ENCODE data around the gene MARCHF10.

GRCh38 chr17:62666801-62667591 is 141.1 kb downstream of the MARCHF10 start:
- TF ChIP-seq POLR2AphosphoS5 (IDR thresholded peaks at IDR 0.05): no peak
- TF ChIP-seq POLR2A (IDR thresholded peaks at IDR 0.05): no peak
- no peak for TF ChIP-seq EP300 (IDR thresholded peaks at IDR 0.05)
- TF ChIP-seq CTCF (IDR thresholded peaks at IDR 0.05): no peak
